ENCODE measurements around the gene MACROD2.

GRCh38 chr20:14888134-14888533, 892.8 kb downstream of the MACROD2 start:
- TF ChIP-seq ZNF274 (IDR thresholded peaks at IDR 0.05; ENCODE audit: low read depth, low read length), result no peak
- no peak for TF ChIP-seq YY1 (IDR thresholded peaks at IDR 0.05; ENCODE audit: insufficient read depth, insufficient read length)
- TF ChIP-seq SUZ12 (IDR thresholded peaks at IDR 0.05; ENCODE audit: extremely low read depth, insufficient read depth, insufficient read length), result no peak
